ENCODE results near the gene TRIM65.

DNA sequence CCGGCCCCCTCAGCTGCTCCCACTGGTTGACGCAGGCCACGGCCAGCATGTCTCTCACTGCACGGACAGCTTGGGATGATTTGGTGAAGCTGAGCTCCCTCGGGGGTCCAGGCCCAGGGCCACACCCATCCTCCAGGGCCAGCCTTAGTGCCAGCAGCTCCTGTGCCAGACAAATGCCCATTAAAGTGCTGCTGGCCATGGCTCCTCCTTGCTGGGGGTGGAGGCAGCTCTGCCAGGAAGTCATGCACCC, 20.9 kb downstream of the TRIM65 start:
- TF ChIP-seq, protein P1, sequence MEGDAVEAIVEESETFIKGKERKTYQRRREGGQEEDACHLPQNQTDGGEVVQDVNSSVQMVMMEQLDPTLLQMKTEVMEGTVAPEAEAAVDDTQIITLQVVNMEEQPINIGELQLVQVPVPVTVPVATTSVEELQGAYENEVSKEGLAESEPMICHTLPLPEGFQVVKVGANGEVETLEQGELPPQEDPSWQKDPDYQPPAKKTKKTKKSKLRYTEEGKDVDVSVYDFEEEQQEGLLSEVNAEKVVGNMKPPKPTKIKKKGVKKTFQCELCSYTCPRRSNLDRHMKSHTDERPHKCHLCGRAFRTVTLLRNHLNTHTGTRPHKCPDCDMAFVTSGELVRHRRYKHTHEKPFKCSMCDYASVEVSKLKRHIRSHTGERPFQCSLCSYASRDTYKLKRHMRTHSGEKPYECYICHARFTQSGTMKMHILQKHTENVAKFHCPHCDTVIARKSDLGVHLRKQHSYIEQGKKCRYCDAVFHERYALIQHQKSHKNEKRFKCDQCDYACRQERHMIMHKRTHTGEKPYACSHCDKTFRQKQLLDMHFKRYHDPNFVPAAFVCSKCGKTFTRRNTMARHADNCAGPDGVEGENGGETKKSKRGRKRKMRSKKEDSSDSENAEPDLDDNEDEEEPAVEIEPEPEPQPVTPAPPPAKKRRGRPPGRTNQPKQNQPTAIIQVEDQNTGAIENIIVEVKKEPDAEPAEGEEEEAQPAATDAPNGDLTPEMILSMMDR (IDR thresholded peaks at IDR 0.05), result no peak
- TF ChIP-seq POLR2A (IDR thresholded peaks at IDR 0.05), result no peak
